GM19351 (cell line): ENCODE data around the gene ITSN2.
A peak's percentile ranks its signal among the peaks of the same experiment; 100 is the strongest.

Source experiments
- ATAC-seq: cut with Tn5 transposase; IDR thresholded peaks from one replicate; pipeline ENCODE4 v1.9.1; 2021; ENCODE audit warnings: mild to moderate bottlenecking, moderate library complexity; ENCODE audit not compliant: unreplicated experiment

The ITSN2 gene

GRCh38 chr2:24190503-24190902, 169.8 kb downstream of the ITSN2 start:
- no peak for ATAC-seq

GRCh38 chr2:24189551-24189950, 170.8 kb downstream of the ITSN2 start:
- no peak for ATAC-seq

GRCh38 chr2:24183366-24184069, 176.8 kb downstream of the ITSN2 start:
- ATAC-seq = no peak

GRCh38 chr2:24182507-24182906, 177.8 kb downstream of the ITSN2 start:
- ATAC-seq = no peak

GRCh38 chr2:24181849-24182248, 178.5 kb downstream of the ITSN2 start:
- ATAC-seq = no peak

- no peak for ATAC-seq
These were observed 180.7 kb downstream of the ITSN2 start for GRCh38 chr2:24179683-24180082.

GRCh38 chr2:24176326-24176725, 184.0 kb downstream of the ITSN2 start:
- no peak for ATAC-seq

- ATAC-seq = no peak
These were observed 184.6 kb downstream of the ITSN2 start for GRCh38 chr2:24175631-24176187.

GRCh38 chr2:24174851-24175277, 185.5 kb downstream of the ITSN2 start, which contains the start of gene FAM228A:
Gene FAM228A (plus strand): TSS chr2:24175053. CDS start chr2:24175481, 428 bp downstream.
- ATAC-seq = no peak

- no peak for ATAC-seq
These were observed 191.3 kb downstream of the ITSN2 start for GRCh38 chr2:24169023-24169422.

GRCh38 chr2:24164416-24164973, 195.8 kb downstream of the ITSN2 start:
- peak; percentile 88 for ATAC-seq

GRCh38 chr2:24163601-24164000, 196.7 kb downstream of the ITSN2 start:
- no peak for ATAC-seq

GRCh38 chr2:24163186-24163585, 197.2 kb downstream of the ITSN2 start:
- ATAC-seq = no peak

- ATAC-seq = no peak
These were observed 197.8 kb downstream of the ITSN2 start for GRCh38 chr2:24162494-24162893.

- no peak for ATAC-seq
These were observed 199.6 kb downstream of the ITSN2 start for GRCh38 chr2:24160761-24161160.

GRCh38 chr2:24159708-24160107, 200.6 kb downstream of the ITSN2 start:
- no peak for ATAC-seq

GRCh38 chr2:24158131-24158530, 202.2 kb downstream of the ITSN2 start:
- no peak for ATAC-seq

GRCh38 chr2:24153478-24153877, 206.9 kb downstream of the ITSN2 start:
- ATAC-seq = no peak
